SK-N-SH (cell line): ENCODE measurements around the gene C2orf49.

ENCODE experiments used
- CTCF ChIP-seq: fragments of 200-600 bp; sonication (generic); IDR thresholded peaks from 2 replicates; pipeline ENCODE4 v1.6.1; 2017; ENCODE audit warnings: antibody characterized with exemption, mild to moderate bottlenecking, moderate library complexity
- PBX3 ChIP-seq: IDR thresholded peaks from 2 replicates; pipeline ENCODE4; 2012

GRCh38 chr2:105395691-105396090 lies 58.4 kb downstream of the C2orf49 start:
- TF ChIP-seq CTCF (no peak), PBX3 (no peak)
